Stimulated activated CD8-positive, alpha-beta memory T cell treated with anti-CD3 and anti-CD28 coated beads, Interleukin-4, amount 100 ng/mL, for 1 hour (primary cell): ENCODE measurements around the gene NUDT2.
"Not testable (repeated sequence)": the region's sequence is repeated elsewhere in the genome, so short reads cannot be mapped to it uniquely, and the experiment has no call there.

Experiments used
- DNase-seq, 2 donors: peaks; one replicate each; pipeline ENCODE4 v3.0.0-alpha.2; 2020; ENCODE audit warnings: low read depth in 2 of 2, low spot score in 1 of 2

Gene NUDT2

GRCh38 chr9:34334916-34335315, 5.5 kb downstream of the NUDT2 start:
- DNase-seq = no peak

- no peak for DNase-seq
Observed at GRCh38 chr9:34335376-34335775, 6.0 kb downstream of the NUDT2 start.

- DNase-seq = no peak
Observed at GRCh38 chr9:34337403-34337802, 8.0 kb downstream of the NUDT2 start.

- not testable (repeated sequence) for DNase-seq
Observed at GRCh38 chr9:34338079-34338478, 8.7 kb downstream of the NUDT2 start.

GRCh38 chr9:34338665-34339385, 9.5 kb downstream of the NUDT2 start:
- no peak for DNase-seq

- no peak for DNase-seq
Observed at GRCh38 chr9:34341659-34342295, 12.4 kb downstream of the NUDT2 start.

GRCh38 chr9:34343090-34343489, 13.7 kb downstream of the NUDT2 start:
- no peak for DNase-seq

GRCh38 chr9:34343605-34344004, 14.2 kb downstream of the NUDT2 start:
- DNase-seq = no peak

GRCh38 chr9:34346873-34347799, 17.8 kb downstream of the NUDT2 start:
- DNase-seq = no peak

- DNase-seq = no peak
Observed at GRCh38 chr9:34347800-34348158, 18.4 kb downstream of the NUDT2 start.

- no peak for DNase-seq
Observed at GRCh38 chr9:34349324-34349723, 20.0 kb downstream of the NUDT2 start.

- DNase-seq = not testable (repeated sequence)
Observed at GRCh38 chr9:34352122-34352652, 22.8 kb downstream of the NUDT2 start.

GRCh38 chr9:34352957-34353356, 23.6 kb downstream of the NUDT2 start:
- DNase-seq = not testable (repeated sequence)

GRCh38 chr9:34362614-34363214, 33.3 kb downstream of the NUDT2 start:
- no peak for DNase-seq

- no peak for DNase-seq
Observed at GRCh38 chr9:34363619-34364351, 34.4 kb downstream of the NUDT2 start.

GRCh38 chr9:34365282-34365681, 35.9 kb downstream of the NUDT2 start:
- DNase-seq = no peak

- no peak for DNase-seq
Observed at GRCh38 chr9:34366365-34366764, 37.0 kb downstream of the NUDT2 start.

GRCh38 chr9:34367751-34368410, 38.5 kb downstream of the NUDT2 start:
- not testable (repeated sequence) for DNase-seq

- not testable (repeated sequence) for DNase-seq
Observed at GRCh38 chr9:34368796-34369195, 39.4 kb downstream of the NUDT2 start.

- no peak for DNase-seq
Observed at GRCh38 chr9:34369636-34370035, 40.3 kb downstream of the NUDT2 start.
